HG02571 (cell line): ENCODE results near the gene SIN3B.

Source experiments
- ATAC-seq: cut with Tn5 transposase; IDR thresholded peaks from one replicate; pipeline ENCODE4 v1.9.1; 2021; ENCODE audit warnings: mild to moderate bottlenecking, moderate library complexity; ENCODE audit not compliant: unreplicated experiment

The SIN3B gene

GRCh38 chr19:16908759-16909158 lies 79.6 kb downstream of the SIN3B start:
- no peak for ATAC-seq

GRCh38 chr19:16911046-16911445 lies 81.8 kb downstream of the SIN3B start:
- ATAC-seq, result no peak

GRCh38 chr19:16912780-16913179 lies 83.6 kb downstream of the SIN3B start:
- no peak for ATAC-seq

GRCh38 chr19:16914421-16914820 lies 85.2 kb downstream of the SIN3B start:
- ATAC-seq, result no peak

- ATAC-seq, result no peak
Observed at GRCh38 chr19:16915135-16915534, 85.9 kb downstream of the SIN3B start.

- ATAC-seq, result no peak
Observed at GRCh38 chr19:16915734-16916133, 86.5 kb downstream of the SIN3B start.

GRCh38 chr19:16917401-16917800 lies 88.2 kb downstream of the SIN3B start:
- no peak for ATAC-seq

- ATAC-seq, result no peak
Observed at GRCh38 chr19:16919496-16919895, 90.3 kb downstream of the SIN3B start.

GRCh38 chr19:16920816-16921529 lies 91.8 kb downstream of the SIN3B start:
- ATAC-seq, result no peak

GRCh38 chr19:16921766-16922591 lies 92.8 kb downstream of the SIN3B start:
- ATAC-seq, result no peak

GRCh38 chr19:16922592-16922934 lies 93.4 kb downstream of the SIN3B start:
- ATAC-seq, result no peak

GRCh38 chr19:16922949-16923348 lies 93.8 kb downstream of the SIN3B start:
- ATAC-seq, result no peak

GRCh38 chr19:16927883-16928282 lies 98.7 kb downstream of the SIN3B start:
- no peak for ATAC-seq

GRCh38 chr19:16928351-16928750 lies 99.2 kb downstream of the SIN3B start:
- ATAC-seq, result no peak

- ATAC-seq, result no peak
Observed at GRCh38 chr19:16928916-16929315, 99.7 kb downstream of the SIN3B start.
